GM12878 (cell line): ENCODE data around the gene KRI1. TPM values are rescaled to one million over a fixed set of nuclear protein-coding genes. Genes with fewer than 3 reads are reported as not detected.
A peak's percentile ranks its signal among the peaks of the same experiment; 100 is the strongest.

Experiments
- ATAC-seq: fragments of 200-7000 bp; cut with Tn5 transposase; 3 replicates; pipeline ENCODE4 v1.9.1; 2020; ENCODE audit warnings: mild to moderate bottlenecking, moderate library complexity
- BruUV-seq: library from RNA; stranded (reverse); fragments of 400-500 nt; replicated peaks from 2 replicates; lab custom pipeline; 2021; lab: Mats Ljungman, UMichigan
- CTCF ChIA-PET: fragments of 300-600 bp; sonication (Branson Sonifier 250); formaldehyde crosslinking; extraction: SDS; loops from one replicate; lab custom pipeline; 2021; ENCODE audit warnings: inconsistent platforms; lab: Yijun Ruan, JAX
- POLR2A ChIA-PET: fragments of 350-600 bp; formaldehyde crosslinking; extraction: SDS; loops from one replicate; lab custom pipeline; 2021; ENCODE audit warnings: inconsistent platforms; lab: Charles Lee
- RAD21 ChIA-PET: fragments of 300-600 bp; sonication (Branson Sonifier 250); formaldehyde crosslinking; loops from one replicate; lab custom pipeline; 2023; ENCODE audit warnings: antibody characterized with exemption; ENCODE audit not compliant: unreplicated experiment; lab: Charles Lee
- SMC1A ChIA-PET: fragments of 300-600 bp; sonication (Branson Sonifier 250); formaldehyde crosslinking; loops from one replicate; lab custom pipeline; 2023; ENCODE audit not compliant: unreplicated experiment, uncharacterized antibody; lab: Charles Lee
- DNase-seq: peaks from one replicate; pipeline ENCODE4 v3.0.0-alpha.2; 2011; ENCODE audit warnings: low read depth, low spot score
- FAIRE-seq: peaks from 3 replicates; lab custom pipeline; 2011; peaks lifted over from hg19 to GRCh38; lab: Jason Lieb, UNC
- H2AFZ ChIP-seq: 2 replicates; pipeline ENCODE4 v1.6.0; 2011; ENCODE audit warnings: low read depth, low read length, control low read depth; ENCODE audit not compliant: control insufficient read depth
- H3K27ac ChIP-seq: 2 replicates; pipeline ENCODE4 v1.5.1; 2011; ENCODE audit warnings: control low read depth; ENCODE audit not compliant: control insufficient read depth, insufficient read depth
- H3K27me3 ChIP-seq, 2 experiments: replicated peaks in 1 of 2; 2 replicates each; pipeline versions ENCODE4 v1.6.0 to v1.6.1; 2011; ENCODE audit warnings: low read length in 1 of 2; ENCODE audit not compliant: control insufficient read depth in 2 of 2, insufficient read depth in 2 of 2
- H3K36me3 ChIP-seq, 2 experiments: 2 replicates each; pipeline ENCODE4 v1.5.1; 2011; ENCODE audit warnings: low read length in 1 of 2; ENCODE audit not compliant: control insufficient read depth in 2 of 2, insufficient read depth in 2 of 2
- H3K4me1 ChIP-seq: 2 replicates; pipeline ENCODE4 v1.6.1; 2011; ENCODE audit warnings: mild to moderate bottlenecking, low read length, moderate library complexity, mixed read lengths; ENCODE audit not compliant: control insufficient read depth, insufficient read depth
- H3K4me2 ChIP-seq: 2 replicates; pipeline ENCODE4 v1.6.0; 2011; ENCODE audit warnings: control low read depth; ENCODE audit not compliant: control insufficient read depth, insufficient read depth
- H3K4me3 ChIP-seq: fragments of 200-600 bp; sonication (generic); 2 replicates; pipeline ENCODE4 v1.5.1; 2016
- H3K79me2 ChIP-seq: 2 replicates; pipeline ENCODE4 v1.6.0; 2011; ENCODE audit warnings: low read length; ENCODE audit not compliant: control insufficient read depth, insufficient read depth
- H3K9ac ChIP-seq: 2 replicates; pipeline ENCODE4 v1.8.0; 2011; ENCODE audit warnings: low read length, control low read depth, mixed read lengths; ENCODE audit not compliant: control insufficient read depth, insufficient read depth
- H3K9me3 ChIP-seq: replicated peaks from 3 replicates; pipeline ENCODE4 v1.5.1; 2011; ENCODE audit warnings: mild to moderate bottlenecking, low read length; ENCODE audit not compliant: control insufficient read depth, insufficient read depth
- H4K20me1 ChIP-seq: 2 replicates; pipeline ENCODE4 v1.6.0; 2011; ENCODE audit not compliant: control insufficient read depth, insufficient read depth
- DPF2 ChIP-seq: fragments of 450-650 bp; IDR thresholded peaks from 2 replicates; pipeline ENCODE4 v1.6.1; 2017; ENCODE audit warnings: mild to moderate bottlenecking
- IKZF1 ChIP-seq: fragments of 450-650 bp; conservative IDR thresholded peaks from 2 replicates; pipeline ENCODE4 v1.6.1; 2017; ENCODE audit warnings: antibody characterized with exemption, mild to moderate bottlenecking
- IRF5 ChIP-seq: fragments of 450-650 bp; IDR thresholded peaks from 2 replicates; pipeline ENCODE4 v1.6.1; 2017; ENCODE audit warnings: borderline replicate concordance
- USF2 ChIP-seq: IDR thresholded peaks from 2 replicates; pipeline ENCODE4 v1.6.1; 2011; ENCODE audit warnings: low read depth, low read length, improper control_type of control experiment, borderline replicate concordance
- WGBS: methylation state at CpG from one replicate; pipeline ENCODE4 v1.1.6; 2016; ENCODE audit warnings: low lambda C conversion rate; ENCODE audit not compliant: insufficient replicate concordance, insufficient coverage; ENCODE audit errors: missing lambda C conversion rate; 5-methylcytosine and 5-hydroxymethylcytosine counted together
- in situ Hi-C: fragments of 300-500 bp; cut with MboI; formaldehyde crosslinking; loops from 9 replicates; pipeline ENCODE4 v1.14.3; 2018; ENCODE audit warnings: mixed read lengths
- intact Hi-C: fragments of 100-400 bp; cut with micrococcal nuclease; formaldehyde crosslinking; loops from one replicate; pipeline ENCODE4 v1.14.2; 2022; ENCODE audit not compliant: unreplicated experiment
- polyA plus RNA-seq, 11 experiments: library from polyadenylated mRNA; depleted of rRNA in 4 of 11; unstranded in 6 of 11; stranded (reverse) in 5 of 11; fragments of >200 nt; fragmentation: Nextera tagmentation in 4 of 11; fragmentation: Illumina TruSeq in 1 of 11; extraction: Ambion mirVana in 4 of 11; extraction: Trizol in 1 of 11; gene quantifications; 1 replicate in 1 of 11; 2 replicates in 10 of 11; pipeline versions ENCODE4 v1.2.1 to v1.2.3, GENCODE V29; 2011 to 2016; ENCODE audit warnings: inconsistent platforms in 2 of 11, missing spikeins in 2 of 11, low read depth in 1 of 11
- total RNA-seq, 4 experiments: library from RNA; depleted of rRNA in 3 of 4; stranded (reverse); fragments of >200 nt in 3 of 4; fragmentation: Illumina TruSeq in 1 of 4; extraction: Trizol in 1 of 4; gene quantifications; 2 replicates each; pipeline versions ENCODE4 v1.2.1 to v1.2.3, GENCODE V29; 2013 to 2021

Gene KRI1
- total and polyA plus RNA-seq, 10 of the 15 experiments (the other 5 are each of a cell fraction or from before 2014, with no cell fraction given): 0.98 to 42.5 (median 24.7) TPM

- no peak overlapping the region for H3K4me3 ChIP-seq
- H3K4me2 ChIP-seq: peak overlapping the region; percentile 13; the same call in 1 of the 2 replicates
- ChIA-PET CTCF (interaction anchor here (1.5 kb wide), 2 partner anchors 13 to 35 kb away, joined by 3 to 4 read pairs; no protein-coding TSS in a partner anchor), POLR2A (interaction anchor here (0.7 kb wide), 1 partner anchor 26 kb away, joined by 7 read pairs; no protein-coding TSS in a partner anchor), SMC1A (interaction anchor here (0.5 kb wide), 1 partner anchor 27 kb away, joined by 3 read pairs; no protein-coding TSS in a partner anchor), RAD21 (no interaction called here)
- no peaks in the 10 kb centered on the region for H3K9me3 ChIP-seq
- H3K9ac ChIP-seq: no peak overlapping the region
- intact Hi-C loops (no loop called here), in situ Hi-C loops (no loop called here)
- TF ChIP-seq USF2 (no peak), DPF2 (peak; percentile 71; the same call in 1 of the 2 replicates), IRF5 (no peak), IKZF1 (0 out of 2 replicates have a peak, but pooled peaks have one; percentile 25)
- H3K27me3 ChIP-seq: peaks cover 12 to 21% of the 10 kb centered on the region in 2 experiments
- H2AFZ ChIP-seq: no peak overlapping the region
- no peak for DNase-seq
- no peaks in the 10 kb centered on the region for H3K36me3 ChIP-seq
- BruUV-seq: no TSS peak
- FAIRE-seq: no peak
- WGBS: 24% methylated on average over 33 of the region's 33 CpGs
- H3K4me1 ChIP-seq: peaks cover 11% of the 10 kb centered on the region
- H3K79me2 ChIP-seq: no peaks in the 10 kb centered on the region
- H4K20me1 ChIP-seq: no peaks in the 10 kb centered on the region
- ATAC-seq: peak; percentile 45
- no peak overlapping the region for H3K27ac ChIP-seq
Measured at GRCh38 chr19:10518444-10519361, 47.1 kb downstream of the KRI1 start.
